ENCODE results near the gene SLCO2A1. TPM values are rescaled to one million over a fixed set of nuclear protein-coding genes. Genes with fewer than 3 reads are reported as not detected.

SLCO2A1 gene
- total RNA-seq, 1 donor from 2014 or later = 0.33 TPM

GRCh38 chr3:133984975-133985374, 44.8 kb downstream of the SLCO2A1 start:
- Mint-ChIP-seq H3K27ac (ENCODE audit: unreplicated experiment) (no peak overlapping the region), H3K36me3 (ENCODE audit: low read depth) (no peaks in the 10 kb centered on the region), H3K4me1 (peaks cover 20% of the 10 kb centered on the region), H3K27me3 (ENCODE audit: low read depth) (no peaks in the 10 kb centered on the region), H3K9me3 (peaks cover 2% of the 10 kb centered on the region), H3K4me3 (no peak overlapping the region)
- TF ChIP-seq CTCF (conservative IDR thresholded peaks at IDR 0.05) = no peak
- DNase-seq (ENCODE audit: low read depth, low spot score) = no peak

GRCh38 chr3:133983576-133984560, 45.9 kb downstream of the SLCO2A1 start:
- peaks cover 15% of the 10 kb centered on the region for H3K4me1 Mint-ChIP-seq
- H3K4me3 Mint-ChIP-seq = no peak overlapping the region
- H3K27me3 Mint-ChIP-seq (ENCODE audit: low read depth) = no peaks in the 10 kb centered on the region
- DNase-seq (ENCODE audit: low read depth, low spot score) = no peak
- no peak for TF ChIP-seq CTCF (conservative IDR thresholded peaks at IDR 0.05)
- H3K36me3 Mint-ChIP-seq (ENCODE audit: low read depth) = no peaks in the 10 kb centered on the region
- peak overlapping the region; percentile 59 for H3K27ac Mint-ChIP-seq (ENCODE audit: unreplicated experiment)
- H3K9me3 Mint-ChIP-seq = peaks cover 2% of the 10 kb centered on the region

- no peak overlapping the region for H3K4me3 Mint-ChIP-seq
- DNase-seq (ENCODE audit: low read depth, low spot score) = no peak
- H3K27ac Mint-ChIP-seq (ENCODE audit: unreplicated experiment) = no peak overlapping the region
- no peaks in the 10 kb centered on the region for H3K9me3 Mint-ChIP-seq
- H3K27me3 Mint-ChIP-seq (ENCODE audit: low read depth) = no peaks in the 10 kb centered on the region
- peaks cover 9% of the 10 kb centered on the region for H3K4me1 Mint-ChIP-seq
- no peaks in the 10 kb centered on the region for H3K36me3 Mint-ChIP-seq (ENCODE audit: low read depth)
- no peak for TF ChIP-seq CTCF (conservative IDR thresholded peaks at IDR 0.05)
Measured at GRCh38 chr3:133983126-133983525, 46.6 kb downstream of the SLCO2A1 start.

GRCh38 chr3:133980550-133980949, 49.2 kb downstream of the SLCO2A1 start:
- H3K36me3 Mint-ChIP-seq (ENCODE audit: low read depth) = no peaks in the 10 kb centered on the region
- no peak overlapping the region for H3K4me3 Mint-ChIP-seq
- TF ChIP-seq CTCF (conservative IDR thresholded peaks at IDR 0.05) = no peak
- H3K9me3 Mint-ChIP-seq = no peaks in the 10 kb centered on the region
- no peaks in the 10 kb centered on the region for H3K27me3 Mint-ChIP-seq (ENCODE audit: low read depth)
- no peak overlapping the region for H3K27ac Mint-ChIP-seq (ENCODE audit: unreplicated experiment)
- no peak for DNase-seq (ENCODE audit: low read depth, low spot score)
- H3K4me1 Mint-ChIP-seq = no peaks in the 10 kb centered on the region

- Mint-ChIP-seq H3K4me1 (no peaks in the 10 kb centered on the region), H3K36me3 (ENCODE audit: low read depth) (no peaks in the 10 kb centered on the region), H3K4me3 (no peak overlapping the region), H3K9me3 (peaks cover 2% of the 10 kb centered on the region), H3K27ac (ENCODE audit: unreplicated experiment) (no peak overlapping the region), H3K27me3 (ENCODE audit: low read depth) (no peaks in the 10 kb centered on the region)
- DNase-seq (ENCODE audit: low read depth, low spot score) = no peak
- TF ChIP-seq CTCF (conservative IDR thresholded peaks at IDR 0.05) = no peak
Measured at GRCh38 chr3:133980035-133980434, 49.7 kb downstream of the SLCO2A1 start.

Data from neural crest cell (in vitro differentiated cells).